Calu3 (cell line): ENCODE results near the gene ZNF93. TPM values are rescaled to one million over a fixed set of nuclear protein-coding genes. Genes with fewer than 3 reads are reported as not detected.
"Not testable (repeated sequence)": the region's sequence is repeated elsewhere in the genome, so short reads cannot be mapped to it uniquely, and the experiment has no call there.

Experiments used
- Bru-seq: library from RNA; stranded (reverse); fragments of 400-500 nt; gene quantifications from one replicate; lab custom pipeline; 2021; lab: Mats Ljungman, UMichigan
- BruChase-seq, 2 experiments: library from RNA; stranded (reverse); fragments of 400-500 nt; gene quantifications; one replicate each; lab custom pipeline; 2021; lab: Mats Ljungman, UMichigan
- BruUV-seq: library from RNA; stranded (reverse); fragments of 400-500 nt; replicated peaks from 2 replicates; lab custom pipeline; 2021; lab: Mats Ljungman, UMichigan
- CTCF ChIA-PET: fragments of 300-600 bp; sonication (Branson Sonifier 250); formaldehyde crosslinking; loops from one replicate; lab custom pipeline; 2022; ENCODE audit warnings: antibody characterized with exemption; lab: Charles Lee
- DNase-seq: peaks from one replicate; pipeline ENCODE4 v3.0.0; 2022
- H3K27ac Mint-ChIP-seq: one replicate; pipeline ENCODE4 v1.8.0; 2022; ENCODE audit warnings: mixed read lengths; ENCODE audit not compliant: unreplicated experiment
- H3K27me3 Mint-ChIP-seq: one replicate; pipeline ENCODE4 v1.8.0; 2022; ENCODE audit warnings: mixed read lengths; ENCODE audit not compliant: unreplicated experiment
- H3K36me3 Mint-ChIP-seq: one replicate; pipeline ENCODE4 v1.8.0; 2022; ENCODE audit warnings: mild to moderate bottlenecking, moderate library complexity, mixed read lengths; ENCODE audit not compliant: insufficient read depth, unreplicated experiment
- H3K4me1 Mint-ChIP-seq: one replicate; pipeline ENCODE4 v1.8.0; 2022; ENCODE audit warnings: mild to moderate bottlenecking, low read depth, mixed read lengths; ENCODE audit not compliant: unreplicated experiment
- H3K4me3 Mint-ChIP-seq: one replicate; pipeline ENCODE4 v1.8.0; 2022; ENCODE audit warnings: mild to moderate bottlenecking, low read depth, moderate library complexity, mixed read lengths; ENCODE audit not compliant: unreplicated experiment
- H3K9me3 Mint-ChIP-seq: one replicate; pipeline ENCODE4 v1.8.0; 2022; ENCODE audit warnings: low read depth, mixed read lengths; ENCODE audit not compliant: unreplicated experiment
- intact Hi-C: fragments of 100-400 bp; cut with micrococcal nuclease; formaldehyde crosslinking; loops from one replicate; pipeline ENCODE4 v1.10.0; 2022; ENCODE audit not compliant: unreplicated experiment
- long read RNA-seq: library from polyadenylated mRNA; stranded (forward); transcript quantifications from one replicate; pipeline ENCODE4 v2.0.0, GENCODE V29; 2022
- total RNA-seq: library from RNA; stranded (reverse); gene quantifications from 2 replicates; pipeline ENCODE4 v1.2.3, GENCODE V29; 2022
- TF ChIP-seq, protein P1 (sequence below): fragments of 200-600 bp; IDR thresholded peaks from one replicate; pipeline ENCODE4 v1.8.0; 2022; ENCODE audit warnings: antibody characterized with exemption; ENCODE audit not compliant: unreplicated experiment

ZNF93 gene
- 6.5 and 6.9 TPM in 2 replicates for total RNA-seq
- percentile 76 among the genes with signal in this experiment for Bru-seq, nascent RNA
- percentile 44 among the genes with signal in this experiment for BruChase-seq, experiment 1, labeled RNA remaining after a 6-hour chase
- percentile 46 among the genes with signal in this experiment for BruChase-seq, experiment 2, labeled RNA remaining after a 2-hour chase
- long read RNA-seq, partial matches to known transcripts = 0 of 5 reads
- long read RNA-seq, other reads (novel, unspliced or antisense) = 1 of 5 reads

DNA sequence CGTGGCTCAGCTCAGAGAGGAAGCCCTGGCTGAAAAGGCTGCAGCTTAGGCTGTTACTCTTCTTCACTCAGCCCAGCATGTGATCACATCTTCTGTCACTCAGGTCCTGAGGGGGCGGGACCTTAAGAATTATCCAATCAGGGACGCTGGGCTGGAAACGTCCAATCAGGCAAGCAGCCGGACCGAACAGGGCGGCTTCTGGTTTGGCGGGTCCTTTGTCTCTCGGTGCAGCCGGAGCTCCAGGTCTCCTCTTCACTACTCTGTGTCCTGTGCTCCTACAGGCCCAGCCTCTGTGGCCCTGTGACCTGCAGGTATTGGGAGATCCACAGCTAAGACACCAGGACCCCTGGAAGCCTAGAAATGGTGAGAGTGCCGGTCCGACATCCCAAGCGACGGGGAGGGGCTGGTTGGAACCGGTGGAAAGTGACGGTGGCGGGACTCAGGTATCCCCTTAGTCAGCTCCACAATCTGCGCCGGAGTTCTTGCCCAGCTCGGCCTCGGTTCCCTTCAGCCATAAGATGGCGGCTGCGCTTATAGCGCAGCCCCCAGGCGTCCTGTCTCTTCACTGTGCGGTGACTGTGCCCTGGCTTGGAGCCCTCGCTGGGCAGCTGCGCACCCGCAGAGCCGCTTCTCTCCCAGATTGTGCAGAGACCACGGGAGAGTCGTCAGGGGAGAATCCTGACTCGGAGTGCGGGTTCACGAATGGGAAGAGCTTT lies at the start of gene ZNF93:
TSS of gene ZNF93 (plus strand) at position 218 of the 716 bp plus-strand sequence. CDS start at position 361, 143 bp downstream.
- TF ChIP-seq, protein P1, sequence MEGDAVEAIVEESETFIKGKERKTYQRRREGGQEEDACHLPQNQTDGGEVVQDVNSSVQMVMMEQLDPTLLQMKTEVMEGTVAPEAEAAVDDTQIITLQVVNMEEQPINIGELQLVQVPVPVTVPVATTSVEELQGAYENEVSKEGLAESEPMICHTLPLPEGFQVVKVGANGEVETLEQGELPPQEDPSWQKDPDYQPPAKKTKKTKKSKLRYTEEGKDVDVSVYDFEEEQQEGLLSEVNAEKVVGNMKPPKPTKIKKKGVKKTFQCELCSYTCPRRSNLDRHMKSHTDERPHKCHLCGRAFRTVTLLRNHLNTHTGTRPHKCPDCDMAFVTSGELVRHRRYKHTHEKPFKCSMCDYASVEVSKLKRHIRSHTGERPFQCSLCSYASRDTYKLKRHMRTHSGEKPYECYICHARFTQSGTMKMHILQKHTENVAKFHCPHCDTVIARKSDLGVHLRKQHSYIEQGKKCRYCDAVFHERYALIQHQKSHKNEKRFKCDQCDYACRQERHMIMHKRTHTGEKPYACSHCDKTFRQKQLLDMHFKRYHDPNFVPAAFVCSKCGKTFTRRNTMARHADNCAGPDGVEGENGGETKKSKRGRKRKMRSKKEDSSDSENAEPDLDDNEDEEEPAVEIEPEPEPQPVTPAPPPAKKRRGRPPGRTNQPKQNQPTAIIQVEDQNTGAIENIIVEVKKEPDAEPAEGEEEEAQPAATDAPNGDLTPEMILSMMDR = no peak
- H3K27me3 Mint-ChIP-seq = no peaks in the 10 kb centered on the region
- H3K4me3 Mint-ChIP-seq = peak within 1 kb of the TSS; percentile 85
- DNase-seq = peak; percentile 85
- peaks cover 17% of the 10 kb centered on the region for H3K9me3 Mint-ChIP-seq
- BruUV-seq = TSS peak; percentile 82
- H3K4me1 Mint-ChIP-seq = peaks cover 9% of the 10 kb centered on the region
- intact Hi-C loops = loop anchor here (10.0 kb wide), 1 partner anchor 1864 kb away; the partner anchor contains the start of gene ZNF100
- CTCF ChIA-PET = interaction anchor here (0.5 to 1.0 kb wide), 3 partner anchors 72 to 534 kb away, joined by 3 read pairs; no protein-coding TSS in a partner anchor
- H3K36me3 Mint-ChIP-seq = peaks cover 31% of the 10 kb centered on the region
- peak within 1 kb of the TSS; percentile 62 for H3K27ac Mint-ChIP-seq

DNA sequence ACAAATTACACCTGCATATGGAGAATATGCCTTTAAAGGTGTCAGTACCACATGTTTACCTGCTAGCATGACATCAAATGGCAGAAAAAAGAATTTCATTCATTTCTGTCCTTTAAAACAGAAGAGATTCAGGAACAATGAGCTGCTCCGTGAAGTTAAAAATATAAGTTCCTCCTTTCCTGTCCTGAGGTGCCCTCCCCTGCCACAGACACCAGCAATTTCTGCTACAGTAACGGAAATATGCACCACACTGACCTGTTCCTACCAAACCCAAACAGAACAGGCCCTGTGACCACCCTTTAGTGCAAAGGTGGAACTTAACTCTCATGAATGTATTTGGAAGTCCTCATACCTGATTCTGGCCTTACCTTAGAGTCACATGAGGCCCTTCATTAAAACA lies 49.0 kb upstream of the ZNF93 start:
- H3K36me3 Mint-ChIP-seq, H3K4me1 Mint-ChIP-seq, H3K27ac Mint-ChIP-seq, H3K9me3 Mint-ChIP-seq, BruUV-seq, intact Hi-C loops, DNase-seq, H3K27me3 Mint-ChIP-seq, CTCF ChIA-PET, H3K4me3 Mint-ChIP-seq: not testable (repeated sequence)

DNA sequence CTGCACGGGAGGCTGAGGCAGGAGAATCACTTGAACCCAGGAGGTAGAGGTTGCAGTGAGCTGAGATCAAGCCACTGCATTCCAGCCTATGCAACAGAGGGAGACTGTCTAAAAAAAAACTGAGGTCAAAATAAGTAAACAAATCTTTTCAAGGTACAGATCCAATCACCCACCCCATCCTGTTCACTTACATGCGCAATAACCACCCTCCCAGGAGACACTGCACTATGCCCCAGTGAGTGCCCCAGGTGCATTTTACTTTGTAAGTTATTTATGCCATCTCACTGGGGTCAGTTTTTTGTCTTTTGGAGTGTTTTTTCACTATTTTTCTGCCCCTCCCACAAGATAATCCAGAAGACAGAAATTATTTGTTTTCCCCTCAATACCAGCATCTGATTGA lies 42.0 kb upstream of the ZNF93 start:
- H3K4me3 Mint-ChIP-seq = no peak overlapping the region
- CTCF ChIA-PET = no interaction called here
- no peak overlapping the region for H3K27ac Mint-ChIP-seq
- TF ChIP-seq, protein P1 = no peak
- H3K36me3 Mint-ChIP-seq = peaks cover 4% of the 10 kb centered on the region
- no TSS peak for BruUV-seq
- H3K4me1 Mint-ChIP-seq = no peaks in the 10 kb centered on the region
- DNase-seq = no peak
- intact Hi-C loops = no loop called here
- no peaks in the 10 kb centered on the region for H3K27me3 Mint-ChIP-seq
- peaks cover 6% of the 10 kb centered on the region for H3K9me3 Mint-ChIP-seq

DNA sequence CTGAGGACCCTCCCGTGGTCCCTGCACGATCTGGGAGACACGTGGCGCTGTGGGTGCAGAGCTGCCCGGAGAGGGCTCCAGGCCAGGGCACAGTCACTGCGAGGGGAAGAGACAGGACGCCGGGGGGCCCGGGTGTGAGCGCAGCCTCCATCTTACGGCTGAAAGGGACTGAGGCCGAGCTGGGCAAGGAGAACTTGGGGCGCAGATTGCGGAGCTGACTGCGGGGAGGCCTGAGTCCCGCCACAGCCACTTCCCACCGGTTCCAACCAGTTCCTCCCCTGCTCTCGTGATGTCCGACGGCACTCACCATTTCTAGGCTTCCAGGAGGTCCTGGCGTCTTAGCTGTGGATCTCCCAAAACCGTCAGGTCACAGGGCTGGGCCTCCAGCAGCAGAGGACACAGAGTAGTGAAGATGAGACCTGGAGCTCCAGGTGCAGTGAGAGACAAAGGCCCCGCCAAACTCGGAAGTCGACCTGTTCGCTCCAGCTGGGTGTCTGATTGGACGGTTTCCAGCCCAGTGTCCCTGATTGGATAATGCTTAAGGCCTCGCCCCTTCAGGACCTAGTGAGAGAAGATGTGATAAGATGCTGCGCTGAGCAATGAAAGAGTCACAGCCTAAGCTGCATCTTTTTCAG lies 39.9 kb upstream of the ZNF93 start:
- TF ChIP-seq, protein P1 = no peak
- Mint-ChIP-seq H3K4me3 (no peak overlapping the region), H3K4me1 (no peaks in the 10 kb centered on the region), H3K36me3 (peaks cover 13% of the 10 kb centered on the region), H3K27me3 (no peaks in the 10 kb centered on the region), H3K9me3 (peaks cover 6% of the 10 kb centered on the region), H3K27ac (no peak overlapping the region)
- DNase-seq = no peak
- CTCF ChIA-PET = no interaction called here
- BruUV-seq = no TSS peak
- intact Hi-C loops = no loop called here
